Heart right ventricle (tissue), 16 donors: ENCODE measurements around the gene LPP. TPM values are rescaled to one million over a fixed set of nuclear protein-coding genes. Genes with fewer than 3 reads are reported as not detected.

Experiments
- ATAC-seq, 8 donors: fragments of 200-7000 bp; cut with Tn5 transposase; one replicate each; pipeline ENCODE4 v1.9.1; 2020; ENCODE audit warnings: mild to moderate bottlenecking in 8 of 8, moderate library complexity in 8 of 8, moderate number of reproducible peaks in 1 of 8
- DNase-seq, 2 donors: peaks; one replicate each; pipeline ENCODE4 v3.0.0-alpha.2; 2020
- H3K27ac ChIP-seq, 10 donors: fragments of 200-600 bp; sonication (generic) in 2 of 10; one replicate each; pipeline versions ENCODE4 v1.5.0 to v1.8.0; 2020 to 2022; ENCODE audit warnings: mild to moderate bottlenecking in 3 of 10
- H3K27me3 ChIP-seq, 7 donors: fragments of 200-600 bp; one replicate each; pipeline ENCODE4 v1.8.0; 2021 to 2022; ENCODE audit warnings: mild to moderate bottlenecking in 2 of 7
- H3K36me3 ChIP-seq, 9 donors: fragments of 200-600 bp; sonication (generic) in 1 of 9; one replicate each; pipeline versions ENCODE4 v1.5.0 to v1.8.0; 2020 to 2022; ENCODE audit warnings: mild to moderate bottlenecking in 2 of 9
- H3K4me1 ChIP-seq, 9 donors: fragments of 200-600 bp; sonication (generic) in 1 of 9; one replicate each; pipeline versions ENCODE4 v1.5.0 to v1.8.0; 2020 to 2022; ENCODE audit warnings: mild to moderate bottlenecking in 4 of 9
- H3K4me3 ChIP-seq, 10 donors: fragments of 200-600 bp; sonication (generic) in 2 of 10; one replicate each; pipeline versions ENCODE4 v1.5.0 to v1.8.0; 2020 to 2022; ENCODE audit warnings: mild to moderate bottlenecking in 7 of 10, moderate library complexity in 2 of 10
- H3K9me3 ChIP-seq, 11 donors: fragments of 200-600 bp in 10 of 11; sonication (generic) in 2 of 11; one replicate each; pipeline versions ENCODE4 v1.5.0 to v1.8.0; 2013 to 2022; ENCODE audit warnings: mild to moderate bottlenecking in 2 of 11, control low read depth in 1 of 11, moderate library complexity in 1 of 11
- CTCF ChIP-seq, 9 donors: fragments of 200-600 bp; sonication (generic) in 2 of 9; IDR thresholded peaks; one replicate each; pipeline versions ENCODE4 v1.5.0 to v1.8.0; 2021 to 2022; ENCODE audit warnings: antibody characterized with exemption in 9 of 9, mild to moderate bottlenecking in 5 of 9, moderate library complexity in 1 of 9
- WGBS, 2 donors: extraction: QIAGEN DNeasy Blood & Tissue Kit; methylation state at CpG; one replicate each; pipeline ENCODE4 v1.1.7; 2013; ENCODE audit warnings: inconsistent platforms in 1 of 2; 5-methylcytosine and 5-hydroxymethylcytosine counted together
- intact Hi-C, 10 donors: fragments of 100-400 bp; cut with DNase I; formaldehyde crosslinking; loops; one replicate each; pipeline versions ENCODE4 v1.11.1 to v1.14.2; 2022
- polyA plus RNA-seq, 2 donors: library from polyadenylated mRNA; stranded (reverse); fragments of 200-250 nt; gene quantifications; one replicate each; pipeline ENCODE4 v1.2.3, GENCODE V29; 2013
- total RNA-seq, 10 donors: library from RNA; stranded (reverse); fragmentation: NEBNext Ultra II Directional in 3 of 10; extraction: Animal tissue kit (Norgen Biotek cat#: 25700) in 3 of 10; gene quantifications; one replicate each; pipeline versions ENCODE4 v1.2.1 to v1.2.4, GENCODE V29; 2021 to 2023
- donor health status: Arrhythmogenic right ventricular cardiomyopathy.
- donor health status: ischemic (EF 13 %, LVEDD 7.1; RV severe dilation, severe dysfunction).
- donor health status: healthy with polysubstance abuse.
- donor health status: DM: no; HTN: yes; CAD: no.
- donor health status: DM: no; HTN: no; CAD: no.
- donor health status: ischemic (EF 25% LVEDD 6.9; RV normal size, moderate dysfunction).
- donor health status: ischemic (EF 25% LVEDD 5.7; RV mildly dilated, moderate dysfunction).
- donor health status: healthy.
- donor health status: DM: yes; HTN: yes; CAD: no.
- donor health status: Ischemic cardiomyopathy.
- donor health status: ischemic (EF 35%, LVEDD 5.7; RV mildly dilated, moderate dysfunction).
- donor health status: nonischemic (EF 11% LVEDD 7.7; RV severe dilation, severe dysfunction).
- donor health status: DM: yes; HTN: yes; CAD: no.
- donor health status: PGD.
- donor health status: ischemic (EF 29% LVEDD 5.4; RV normal size, mild dysfunction).
- donor health status: nonischemic (EF 23%, LVEDD 6.1; RV moderate dilation, normal function).

Gene LPP
- total and polyA plus RNA-seq, 12 donors = 8.5 to 188 (median 140) TPM

DNA sequence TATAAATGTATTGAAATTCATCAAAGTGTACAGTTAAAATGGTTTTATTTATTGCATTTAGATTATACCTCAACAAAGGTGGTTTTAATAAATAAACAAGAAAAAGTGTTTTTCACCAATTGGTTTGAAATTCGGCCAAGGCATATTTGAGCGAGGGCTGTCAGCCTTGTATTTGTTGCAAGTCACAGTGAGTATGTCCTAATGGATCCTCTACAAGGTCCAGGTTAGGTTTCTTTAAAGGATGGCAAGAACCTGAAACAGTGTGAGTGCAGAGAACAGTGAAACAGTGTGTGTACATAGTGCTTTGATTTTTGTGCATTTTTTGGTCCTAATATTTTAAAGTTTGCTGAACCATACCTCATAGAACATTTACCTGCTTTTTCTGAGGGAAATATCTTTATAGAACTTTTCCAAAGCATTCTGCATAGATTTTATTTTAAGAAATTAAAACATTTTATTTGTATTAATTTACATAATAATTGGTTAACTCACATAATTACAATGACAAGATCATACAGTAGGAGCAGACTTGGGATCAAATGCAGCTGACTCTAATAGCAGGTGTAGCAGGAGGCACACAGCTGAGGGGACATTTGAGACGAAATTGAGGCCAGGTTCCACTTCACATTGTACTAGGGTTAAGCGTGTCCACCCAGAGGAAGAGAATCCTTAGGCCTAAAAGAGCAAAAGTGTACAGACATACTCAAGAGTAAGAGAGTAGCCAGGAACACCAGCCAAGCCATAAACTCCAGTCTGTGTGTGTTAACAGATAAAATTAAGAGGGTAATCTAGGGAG, 589.0 kb downstream of the LPP start:
- intact Hi-C loops = no loop called here
- H3K36me3 ChIP-seq = no peaks in the 10 kb centered on the region
- no peak for DNase-seq
- TF ChIP-seq CTCF (IDR thresholded peaks at IDR 0.05) = no peak
- H3K27ac ChIP-seq = no peak overlapping the region
- no peak for ATAC-seq
- H3K9me3 ChIP-seq = no peaks in the 10 kb centered on the region
- H3K4me3 ChIP-seq = no peak overlapping the region
- H3K4me1 ChIP-seq = peaks cover 0 to 26% (median 6%) of the 10 kb centered on the region in 9 donors
- H3K27me3 ChIP-seq = no peaks in the 10 kb centered on the region
- WGBS, 2 donors = 93 to 94% methylated on average over 4 of the region's 4 CpGs

GRCh38 chr3:188744166-188744565, 590.2 kb downstream of the LPP start:
- H3K27me3 ChIP-seq = no peaks in the 10 kb centered on the region
- no peaks in the 10 kb centered on the region for H3K9me3 ChIP-seq
- H3K36me3 ChIP-seq = no peaks in the 10 kb centered on the region
- DNase-seq (no peak), ATAC-seq (no peak)
- intact Hi-C loops = no loop called here
- WGBS, 2 donors = 97 to 98% methylated on average over 2 of the region's 2 CpGs
- peaks cover 0 to 23% (median 6%) of the 10 kb centered on the region in 9 donors for H3K4me1 ChIP-seq
- no peak for TF ChIP-seq CTCF (IDR thresholded peaks at IDR 0.05)
- H3K27ac ChIP-seq = no peak overlapping the region
- H3K4me3 ChIP-seq = no peak overlapping the region

- TF ChIP-seq CTCF (IDR thresholded peaks at IDR 0.05) = no peak
- H3K9me3 ChIP-seq = no peaks in the 10 kb centered on the region
- intact Hi-C loops = no loop called here
- DNase-seq (no peak), ATAC-seq (no peak)
- peaks cover 0 to 15% (median 5%) of the 10 kb centered on the region in 9 donors for H3K4me1 ChIP-seq
- no peak overlapping the region for H3K4me3 ChIP-seq
- no peaks in the 10 kb centered on the region for H3K27me3 ChIP-seq
- H3K36me3 ChIP-seq = no peaks in the 10 kb centered on the region
- no peak overlapping the region for H3K27ac ChIP-seq
Measured at GRCh38 chr3:188745031-188745430, 591.1 kb downstream of the LPP start.

GRCh38 chr3:188746291-188746783, 592.4 kb downstream of the LPP start:
- TF ChIP-seq CTCF (IDR thresholded peaks at IDR 0.05) = no peak
- DNase-seq (no peak), ATAC-seq (no peak)
- H3K27ac ChIP-seq = no peak overlapping the region
- intact Hi-C loops = no loop called here
- H3K27me3 ChIP-seq = no peaks in the 10 kb centered on the region
- peaks cover 0 to 6% (median 0%) of the 10 kb centered on the region in 9 donors for H3K4me1 ChIP-seq
- H3K4me3 ChIP-seq = no peak overlapping the region
- no peaks in the 10 kb centered on the region for H3K36me3 ChIP-seq
- H3K9me3 ChIP-seq = no peaks in the 10 kb centered on the region
- WGBS, 2 donors = 83 to 90% methylated on average over 3 of the region's 3 CpGs
